ENCODE measurements around the gene EIF2B2. TPM values are rescaled to one million over a fixed set of nuclear protein-coding genes. Genes with fewer than 3 reads are reported as not detected.
"Not testable (repeated sequence)": the region's sequence is repeated elsewhere in the genome, so short reads cannot be mapped to it uniquely, and the experiment has no call there.

The EIF2B2 gene
- total and polyA plus RNA-seq, 5 donors = 25.9 to 39.9 (median 34.4) TPM

DNA sequence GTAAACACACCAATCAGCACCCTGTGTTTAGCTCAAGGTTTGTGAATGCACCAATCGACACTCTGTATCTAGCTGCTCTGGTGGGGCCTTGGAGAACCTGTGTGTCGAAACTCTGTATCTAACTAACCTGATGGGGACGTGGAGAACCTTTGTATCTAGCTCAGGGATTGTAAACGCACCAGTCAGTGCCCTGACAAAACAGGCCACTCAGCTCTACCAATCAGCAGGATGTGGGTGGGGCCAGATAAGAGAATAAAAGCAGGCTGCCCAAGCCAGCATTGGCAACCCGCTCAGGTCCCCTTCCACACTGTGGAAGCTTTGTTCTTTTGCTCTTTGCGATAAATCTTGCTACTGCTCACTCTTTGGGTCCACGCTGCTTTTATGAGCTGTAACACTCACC is 6.9 kb upstream of the EIF2B2 start:
- H3K4me1 ChIP-seq (ENCODE audit: control insufficient read depth, insufficient read depth, low read length); H3K27me3 ChIP-seq (ENCODE audit: control insufficient read depth, insufficient read depth); intact Hi-C loops (cut with DNase I); DNase-seq; ATAC-seq; H3K9me3 ChIP-seq (ENCODE audit: control insufficient read depth, low read length); H3K4me3 ChIP-seq (ENCODE audit: low read length); H3K27ac ChIP-seq (ENCODE audit: low read length): not testable (repeated sequence)
- WGBS = 89% methylated on average over 6 of the region's 7 CpGs

DNA sequence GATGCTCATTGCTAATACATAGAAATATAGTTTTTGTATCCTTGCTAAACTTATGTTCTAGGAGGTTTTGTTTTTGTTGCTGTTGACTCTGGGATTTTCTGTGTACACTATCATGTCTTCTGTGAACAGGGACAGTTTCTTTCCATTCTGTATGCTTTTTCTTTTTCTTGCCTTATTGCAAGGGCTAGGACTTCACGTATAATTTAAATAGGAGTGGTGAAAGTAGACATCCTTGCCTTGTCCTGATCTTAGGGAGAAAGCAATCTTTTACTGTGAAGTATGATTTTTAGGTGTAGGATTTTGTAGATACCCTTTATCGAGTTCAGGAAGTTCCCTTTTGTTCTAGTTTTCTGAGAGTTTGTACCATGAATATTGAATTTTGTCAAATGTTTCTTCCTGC is 1.5 kb upstream of the EIF2B2 start:
- intact Hi-C loops (cut with DNase I) = loop anchor here in 2 of 4 donors (10.0 kb wide), 2 partner anchors 56 to 64 kb away; partner anchors contain the start of genes ACYP1 (in 1 of the 2) and ZC2HC1C (in 1 of the 2)
- H3K9me3 ChIP-seq (ENCODE audit: control insufficient read depth, low read length) = no peaks in the 10 kb centered on the region

DNA sequence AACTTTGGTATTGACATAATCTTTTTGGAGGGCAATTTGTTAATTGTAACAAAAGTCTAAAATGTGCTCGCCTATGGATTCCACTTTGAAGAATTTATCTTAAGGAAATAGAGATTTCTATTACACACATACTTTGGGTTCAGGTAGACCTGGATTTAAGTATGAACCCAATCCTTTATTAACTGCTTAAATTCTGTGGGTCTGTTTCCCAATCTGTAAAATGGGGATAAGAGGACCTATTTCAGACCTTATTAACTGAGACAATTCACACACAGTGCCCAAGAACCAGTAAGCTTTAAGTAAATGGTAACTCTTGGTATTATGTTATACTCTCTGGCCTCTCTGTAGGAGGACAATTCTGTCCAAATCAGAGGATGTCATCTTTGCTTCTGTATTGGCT is 822 bp upstream of the EIF2B2 start:
- no peak for ATAC-seq
- no peaks in the 10 kb centered on the region for H3K9me3 ChIP-seq (ENCODE audit: control insufficient read depth, low read length)
- 99% methylated on average over 1 of the region's 1 CpG for WGBS
- DNase-seq = no peak
- intact Hi-C loops (cut with DNase I) = loop anchor here in 2 of 4 donors (10.0 kb wide), 2 partner anchors 57 to 63 kb away; partner anchors contain the start of genes ACYP1 (in 1 of the 2) and ZC2HC1C (in 1 of the 2)
- peaks cover 3% of the 10 kb centered on the region for H3K4me1 ChIP-seq (ENCODE audit: control insufficient read depth, insufficient read depth, low read length)
- no peaks in the 10 kb centered on the region for H3K27me3 ChIP-seq (ENCODE audit: control insufficient read depth, insufficient read depth)
- H3K4me3 ChIP-seq (ENCODE audit: low read length) = peak overlapping the region; percentile 86
- H3K27ac ChIP-seq (ENCODE audit: low read length) = no peak overlapping the region

More for the DNA sequence above, 1.5 kb upstream of the EIF2B2 start:
- 93% methylated on average over 2 of the region's 2 CpGs for WGBS
- H3K4me1 ChIP-seq (ENCODE audit: control insufficient read depth, insufficient read depth, low read length) = peaks cover 3% of the 10 kb centered on the region
- no peak overlapping the region for H3K27ac ChIP-seq (ENCODE audit: low read length)
- H3K27me3 ChIP-seq (ENCODE audit: control insufficient read depth, insufficient read depth) = no peaks in the 10 kb centered on the region
- H3K4me3 ChIP-seq (ENCODE audit: low read length) = no peak overlapping the region
- no peak for DNase-seq
- ATAC-seq = no peak

DNA sequence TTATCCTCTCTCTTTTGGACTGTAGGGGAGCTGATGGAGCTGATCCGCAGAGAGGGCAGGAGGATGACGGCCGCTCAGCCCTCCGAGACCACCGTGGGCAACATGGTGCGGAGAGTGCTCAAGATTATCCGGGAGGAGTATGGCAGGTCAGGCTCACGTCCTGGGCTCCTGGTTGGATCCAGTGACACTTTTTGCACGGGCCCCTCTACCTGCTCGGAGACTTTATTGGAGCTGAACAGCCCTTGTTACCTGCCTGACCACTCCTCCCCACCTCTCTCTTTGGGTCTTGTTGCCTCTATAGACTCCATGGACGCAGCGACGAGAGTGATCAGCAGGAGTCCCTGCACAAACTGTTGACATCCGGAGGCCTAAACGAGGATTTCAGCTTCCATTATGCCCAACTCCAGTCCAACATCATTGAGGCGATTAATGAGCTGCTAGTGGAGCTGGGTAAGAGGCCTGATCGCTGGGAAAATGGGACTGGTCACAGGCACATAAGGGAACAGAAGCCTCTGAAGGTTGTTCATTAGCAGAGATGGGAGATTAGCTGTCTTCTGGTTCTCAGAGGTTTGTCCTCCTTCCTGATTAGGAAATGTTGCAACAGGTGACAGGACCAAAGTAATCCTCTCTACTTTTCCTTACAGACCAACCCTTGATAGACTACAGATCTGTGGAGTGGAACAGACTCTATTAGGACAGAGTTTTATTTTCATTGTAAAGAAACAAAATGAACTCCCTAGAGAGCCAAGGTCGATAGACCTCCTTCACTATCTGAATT is 718 bp downstream of the EIF2B2 start:
- DNase-seq (no peak), ATAC-seq (peak in 1 of 2 donors; percentile 5)
- Histone ChIP-seq H3K4me3 (ENCODE audit: low read length) (peak overlapping the region; percentile 86), H3K4me1 (ENCODE audit: control insufficient read depth, insufficient read depth, low read length) (peaks cover 3% of the 10 kb centered on the region), H3K9me3 (ENCODE audit: control insufficient read depth, low read length) (no peaks in the 10 kb centered on the region), H3K27ac (ENCODE audit: low read length) (peak overlapping the region; percentile 74), H3K27me3 (ENCODE audit: control insufficient read depth, insufficient read depth) (no peaks in the 10 kb centered on the region)
- intact Hi-C loops (cut with DNase I) = loop anchor here in 2 of 4 donors (10.0 kb wide), 2 partner anchors 59 to 61 kb away; partner anchors contain the start of genes ACYP1 (in 1 of the 2) and ZC2HC1C (in 1 of the 2)
- 11% methylated on average over 18 of the region's 18 CpGs for WGBS

DNA sequence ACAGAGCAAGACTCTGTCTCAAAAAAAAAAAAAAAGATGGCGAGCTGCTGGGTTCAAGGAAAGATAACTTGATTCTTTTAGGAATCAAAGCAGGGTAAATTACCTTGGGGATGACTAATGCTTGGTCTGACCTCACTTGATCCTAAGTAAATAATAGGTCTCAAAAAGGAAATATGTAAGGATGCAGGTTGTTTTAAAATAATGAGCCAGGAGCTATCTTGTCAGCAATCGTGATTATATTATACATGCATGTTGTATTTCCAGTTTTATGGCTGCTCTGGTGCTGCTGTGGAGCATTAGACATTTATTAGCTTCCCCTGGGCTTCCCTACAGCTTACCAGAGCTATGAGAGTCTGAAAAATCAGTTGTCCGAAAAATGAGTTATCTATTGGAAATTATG is 2.6 kb downstream of the EIF2B2 start:
- no peak overlapping the region for H3K4me3 ChIP-seq (ENCODE audit: low read length)
- DNase-seq (no peak), ATAC-seq (no peak)
- peaks cover 3% of the 10 kb centered on the region for H3K4me1 ChIP-seq (ENCODE audit: control insufficient read depth, insufficient read depth, low read length)
- H3K27ac ChIP-seq (ENCODE audit: low read length) = no peak overlapping the region
- no peaks in the 10 kb centered on the region for H3K27me3 ChIP-seq (ENCODE audit: control insufficient read depth, insufficient read depth)
- H3K9me3 ChIP-seq (ENCODE audit: control insufficient read depth, low read length) = no peaks in the 10 kb centered on the region
- 92% methylated on average over 3 of the region's 3 CpGs for WGBS
- intact Hi-C loops (cut with DNase I) = loop anchor here in 2 of 4 donors (10.0 kb wide), 2 partner anchors 59 to 61 kb away; partner anchors contain the start of genes ACYP1 (in 1 of the 2) and ZC2HC1C (in 1 of the 2)

DNA sequence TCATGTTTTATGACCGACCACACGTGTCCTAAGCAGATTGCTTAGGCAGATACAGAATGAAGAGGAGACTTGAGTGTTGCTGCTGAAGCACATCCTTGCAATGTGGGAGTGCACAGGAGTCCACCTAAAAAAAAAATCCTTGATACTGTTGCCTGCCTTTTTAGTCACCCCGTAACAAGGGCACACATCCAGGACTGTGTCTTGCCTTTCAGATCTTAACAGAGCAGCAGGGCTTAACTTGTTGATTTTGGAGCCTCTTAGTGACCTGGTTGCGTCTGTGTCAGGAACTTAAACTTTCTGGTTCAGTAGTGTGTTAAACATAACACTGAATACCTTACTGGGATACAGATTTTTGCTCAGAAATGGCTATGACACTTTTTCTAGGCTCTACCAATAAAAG is 6.5 kb downstream of the EIF2B2 start:
- Histone ChIP-seq H3K27me3 (ENCODE audit: control insufficient read depth, insufficient read depth) (no peaks in the 10 kb centered on the region), H3K9me3 (ENCODE audit: control insufficient read depth, low read length) (no peaks in the 10 kb centered on the region), H3K4me3 (ENCODE audit: low read length) (no peak overlapping the region), H3K4me1 (ENCODE audit: control insufficient read depth, insufficient read depth, low read length) (peaks cover 7% of the 10 kb centered on the region), H3K27ac (ENCODE audit: low read length) (no peak overlapping the region)
- WGBS = 86% methylated on average over 4 of the region's 4 CpGs
- DNase-seq = no peak
- intact Hi-C loops (cut with DNase I) = loop anchor here in 2 of 4 donors (10.0 kb wide), 2 partner anchors 56 to 64 kb away; partner anchors contain the start of genes ACYP1 (in 1 of the 2) and ZC2HC1C (in 1 of the 2)
- no peak for ATAC-seq

DNA sequence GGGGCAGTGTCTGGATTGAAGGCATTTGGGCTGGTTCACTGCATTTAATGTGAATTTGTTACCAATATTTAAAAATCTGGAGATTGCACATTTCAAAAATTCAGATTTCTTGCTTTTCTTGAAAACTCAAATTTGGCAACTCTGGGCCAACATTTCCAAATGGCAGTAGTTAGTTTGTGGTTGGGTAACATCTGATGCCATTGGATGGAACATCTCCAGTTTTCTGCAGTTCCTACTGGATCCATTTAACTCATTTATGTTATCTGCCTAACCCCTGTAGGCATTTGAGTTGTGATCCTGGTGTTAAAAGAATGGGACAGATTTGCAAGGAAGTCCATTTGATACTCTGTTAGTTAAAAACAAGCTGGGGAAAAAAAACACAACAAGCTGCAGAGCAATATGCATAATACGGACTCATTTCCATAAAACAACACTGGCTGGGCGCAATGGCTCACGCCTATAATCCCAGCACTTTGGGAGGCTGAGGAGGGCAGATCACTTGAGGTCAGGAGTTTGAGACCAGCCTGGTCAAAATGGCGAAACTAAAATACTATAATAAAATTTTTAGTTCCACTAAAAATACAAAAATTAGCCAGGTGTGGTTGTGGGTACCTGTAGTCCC is 7.9 kb downstream of the EIF2B2 start:
- DNase-seq (no peak), ATAC-seq (no peak)
- 94% methylated on average over 4 of the region's 4 CpGs for WGBS
- Histone ChIP-seq H3K27me3 (ENCODE audit: control insufficient read depth, insufficient read depth) (no peaks in the 10 kb centered on the region), H3K4me3 (ENCODE audit: low read length) (no peak overlapping the region), H3K27ac (ENCODE audit: low read length) (no peak overlapping the region), H3K4me1 (ENCODE audit: control insufficient read depth, insufficient read depth, low read length) (peaks cover 6% of the 10 kb centered on the region), H3K9me3 (ENCODE audit: control insufficient read depth, low read length) (no peaks in the 10 kb centered on the region)
- intact Hi-C loops (cut with DNase I) = loop anchor here in 1 of 4 donors (10.0 kb wide), 1 partner anchor 64 kb away; no protein-coding TSS in a partner anchor

DNA sequence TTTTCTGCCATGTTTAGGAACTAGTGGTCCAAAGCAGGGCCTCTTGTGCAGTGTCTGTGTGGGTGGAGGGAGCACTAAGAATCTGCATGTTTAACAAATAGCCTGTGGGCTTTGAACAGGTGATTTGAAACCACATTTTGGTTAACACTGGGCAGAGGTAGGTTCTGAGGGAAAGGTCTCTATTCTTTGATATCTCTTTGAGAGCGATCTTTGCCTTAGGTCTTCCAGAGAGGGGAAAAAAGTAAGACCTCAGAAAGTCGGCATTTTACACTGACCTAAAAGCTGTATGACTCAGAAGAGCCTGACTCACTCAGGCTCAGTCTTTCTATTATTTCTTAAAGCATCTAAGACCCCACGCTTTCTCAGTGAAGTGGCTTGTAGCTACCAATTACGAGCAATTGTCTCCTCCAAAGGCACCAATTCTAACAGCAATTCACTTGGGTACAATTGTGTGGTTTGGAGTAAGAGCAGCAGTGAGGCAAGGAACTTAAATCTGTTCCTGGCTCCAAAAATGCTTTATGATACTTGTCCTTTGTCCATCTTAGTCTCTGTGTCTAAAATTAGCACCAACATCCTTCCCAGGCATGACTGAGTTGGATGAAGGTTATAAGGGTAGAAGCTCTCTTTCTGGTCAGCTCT is 8.8 kb downstream of the EIF2B2 start:
- Histone ChIP-seq H3K27ac (ENCODE audit: low read length) (peak overlapping the region; percentile 78), H3K4me1 (ENCODE audit: control insufficient read depth, insufficient read depth, low read length) (peaks cover 6% of the 10 kb centered on the region), H3K4me3 (ENCODE audit: low read length) (no peak overlapping the region), H3K9me3 (ENCODE audit: control insufficient read depth, low read length) (no peaks in the 10 kb centered on the region), H3K27me3 (ENCODE audit: control insufficient read depth, insufficient read depth) (no peaks in the 10 kb centered on the region)
- DNase-seq (no peak), ATAC-seq (peak; percentile 32 to 49)
- intact Hi-C loops (cut with DNase I) = loop anchor here in 1 of 4 donors (10.0 kb wide), 1 partner anchor 63 kb away; no protein-coding TSS in a partner anchor
- 50% methylated on average over 4 of the region's 4 CpGs for WGBS

DNA sequence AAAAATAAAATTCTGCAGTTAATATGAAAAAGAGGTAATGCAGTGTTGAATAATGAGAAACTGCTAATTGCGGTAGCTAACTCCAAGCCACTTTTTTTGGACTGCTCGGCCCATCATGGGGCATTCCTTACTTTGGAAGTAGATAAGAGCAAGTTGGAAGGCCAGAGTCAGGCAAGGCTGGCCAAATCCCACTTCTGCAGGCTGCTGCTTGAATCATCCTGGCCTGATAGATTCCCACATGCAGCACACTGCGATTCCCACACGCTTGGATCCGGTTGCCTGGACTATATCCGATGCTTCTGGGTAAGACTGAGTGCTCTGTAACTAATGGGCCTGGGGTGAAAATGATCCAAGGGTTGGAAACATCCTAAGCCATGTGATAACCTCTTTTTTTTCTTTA is 10.6 kb downstream of the EIF2B2 start:
- Histone ChIP-seq H3K27me3 (ENCODE audit: control insufficient read depth, insufficient read depth) (no peaks in the 10 kb centered on the region), H3K9me3 (ENCODE audit: control insufficient read depth, low read length) (no peaks in the 10 kb centered on the region), H3K4me3 (ENCODE audit: low read length) (no peak overlapping the region), H3K4me1 (ENCODE audit: control insufficient read depth, insufficient read depth, low read length) (peaks cover 6% of the 10 kb centered on the region), H3K27ac (ENCODE audit: low read length) (no peak overlapping the region)
- intact Hi-C loops (cut with DNase I) = loop anchor here in 1 of 4 donors (10.0 kb wide), 1 partner anchor 62 kb away; no protein-coding TSS in a partner anchor
- ATAC-seq = peak; percentile 72 to 78
- DNase-seq = peak; percentile 40 to 81 (median 76)
- WGBS = 56% methylated on average over 6 of the region's 6 CpGs

DNA sequence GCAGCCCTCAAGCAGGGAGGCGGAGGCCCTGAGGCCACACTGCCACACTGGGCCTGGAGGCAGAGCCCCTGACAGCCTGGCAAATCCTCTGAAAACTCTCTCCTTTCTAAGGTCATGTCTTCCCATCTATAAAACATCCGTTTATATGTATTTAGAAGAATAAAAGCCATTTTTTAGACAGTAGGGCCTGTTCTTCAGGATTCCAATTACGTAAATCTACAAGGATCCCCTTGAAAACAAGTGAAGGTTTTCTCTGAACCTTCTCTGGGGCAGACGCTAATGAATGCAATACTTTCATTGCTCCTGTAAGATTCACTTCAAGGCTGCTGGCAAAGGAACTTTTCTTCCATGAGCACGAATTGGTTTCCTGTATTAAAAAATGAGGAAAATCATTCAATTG is 12.8 kb downstream of the EIF2B2 start:
- ATAC-seq = no peak
- no peaks in the 10 kb centered on the region for H3K9me3 ChIP-seq (ENCODE audit: control insufficient read depth, low read length)
- H3K4me1 ChIP-seq (ENCODE audit: control insufficient read depth, insufficient read depth, low read length) = peaks cover 6% of the 10 kb centered on the region
- intact Hi-C loops (cut with DNase I) = loop anchor here in 1 of 4 donors (10.0 kb wide), 1 partner anchor 59 kb away; no protein-coding TSS in a partner anchor
- no peak for DNase-seq
- no peak overlapping the region for H3K27ac ChIP-seq (ENCODE audit: low read length)
- 84% methylated on average over 5 of the region's 5 CpGs for WGBS
- H3K4me3 ChIP-seq (ENCODE audit: low read length) = no peak overlapping the region
- no peaks in the 10 kb centered on the region for H3K27me3 ChIP-seq (ENCODE audit: control insufficient read depth, insufficient read depth)

Data from right cardiac atrium (tissue), 5 donors.